Measurements from ENCODE around the gene DMRTC2. TPM values are rescaled to one million over a fixed set of nuclear protein-coding genes. Genes with fewer than 3 reads are reported as not detected.

DMRTC2 gene
- total RNA-seq, 3 donors from 2014 or later, result not detected

DNA sequence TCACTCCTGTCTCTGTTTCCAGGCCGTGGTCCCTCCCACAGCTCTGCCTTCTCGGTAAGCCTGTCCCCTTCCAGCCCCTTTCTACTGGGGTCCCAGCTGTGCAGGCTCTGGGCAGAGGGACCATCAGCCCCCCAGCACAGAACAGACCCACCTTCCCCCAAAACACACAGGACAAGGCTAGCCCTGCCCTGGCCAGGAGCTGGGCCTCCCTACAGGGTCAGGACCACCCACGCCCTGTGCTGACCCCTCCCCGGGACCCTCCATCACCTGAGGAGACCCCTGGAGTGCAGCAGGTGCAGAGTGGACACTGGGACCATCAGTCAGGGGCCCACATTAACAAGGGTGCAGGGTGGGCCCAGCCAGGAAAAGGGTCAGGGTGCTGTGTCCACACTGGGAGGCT, 34.5 kb upstream of the DMRTC2 start:
- intact Hi-C loops (cut with DNase I; ENCODE audit: low total_unique reads), result no loop called here
- no peak for DNase-seq (ENCODE audit: low spot score in 2 of 2)
- TF ChIP-seq POLR2A (IDR thresholded peaks at IDR 0.05) (no peak), POLR2AphosphoS5 (IDR thresholded peaks at IDR 0.05) (no peak)
- TF ChIP-seq, protein P1, sequence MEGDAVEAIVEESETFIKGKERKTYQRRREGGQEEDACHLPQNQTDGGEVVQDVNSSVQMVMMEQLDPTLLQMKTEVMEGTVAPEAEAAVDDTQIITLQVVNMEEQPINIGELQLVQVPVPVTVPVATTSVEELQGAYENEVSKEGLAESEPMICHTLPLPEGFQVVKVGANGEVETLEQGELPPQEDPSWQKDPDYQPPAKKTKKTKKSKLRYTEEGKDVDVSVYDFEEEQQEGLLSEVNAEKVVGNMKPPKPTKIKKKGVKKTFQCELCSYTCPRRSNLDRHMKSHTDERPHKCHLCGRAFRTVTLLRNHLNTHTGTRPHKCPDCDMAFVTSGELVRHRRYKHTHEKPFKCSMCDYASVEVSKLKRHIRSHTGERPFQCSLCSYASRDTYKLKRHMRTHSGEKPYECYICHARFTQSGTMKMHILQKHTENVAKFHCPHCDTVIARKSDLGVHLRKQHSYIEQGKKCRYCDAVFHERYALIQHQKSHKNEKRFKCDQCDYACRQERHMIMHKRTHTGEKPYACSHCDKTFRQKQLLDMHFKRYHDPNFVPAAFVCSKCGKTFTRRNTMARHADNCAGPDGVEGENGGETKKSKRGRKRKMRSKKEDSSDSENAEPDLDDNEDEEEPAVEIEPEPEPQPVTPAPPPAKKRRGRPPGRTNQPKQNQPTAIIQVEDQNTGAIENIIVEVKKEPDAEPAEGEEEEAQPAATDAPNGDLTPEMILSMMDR (IDR thresholded peaks at IDR 0.05), result no peak
- peaks cover 0 to 12% of the 10 kb centered on the region in 2 donors for H3K27me3 ChIP-seq
- no peaks in the 10 kb centered on the region for H3K36me3 ChIP-seq
- no peaks in the 10 kb centered on the region for H3K9me3 ChIP-seq
- no peaks in the 10 kb centered on the region for H3K4me1 ChIP-seq
- H3K4me3 ChIP-seq, result no peak overlapping the region
- H3K27ac ChIP-seq, result no peak overlapping the region

DNA sequence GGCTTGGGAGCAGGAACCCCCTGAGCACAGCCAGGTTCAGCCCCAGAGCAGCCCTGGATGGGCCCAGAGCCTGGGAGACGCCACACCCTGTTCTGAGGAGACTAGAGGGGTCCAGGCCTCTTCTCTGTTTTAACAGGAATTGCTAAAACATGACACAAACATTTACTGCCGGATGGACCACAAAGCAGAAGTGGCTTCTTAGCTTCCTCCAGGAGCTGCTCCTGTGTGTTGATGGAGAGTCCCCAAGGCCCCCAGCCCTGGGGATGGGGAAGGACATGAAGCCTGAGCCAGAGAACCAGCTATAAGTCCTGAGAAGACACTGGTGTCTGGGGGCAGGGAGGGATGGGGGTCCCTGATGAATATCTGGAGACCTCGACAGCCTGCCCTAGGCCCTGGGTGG, 33.8 kb upstream of the DMRTC2 start:
- no peaks in the 10 kb centered on the region for H3K9me3 ChIP-seq
- H3K27me3 ChIP-seq, result peaks cover 0 to 12% of the 10 kb centered on the region in 2 donors
- no peak for TF ChIP-seq POLR2A (IDR thresholded peaks at IDR 0.05)
- TF ChIP-seq POLR2AphosphoS5 (IDR thresholded peaks at IDR 0.05), result no peak
- TF ChIP-seq, protein P1 (IDR thresholded peaks at IDR 0.05), result no peak
- H3K27ac ChIP-seq, result no peak overlapping the region
- H3K4me1 ChIP-seq, result no peaks in the 10 kb centered on the region
- no peak for DNase-seq (ENCODE audit: low spot score in 2 of 2)
- intact Hi-C loops (cut with DNase I; ENCODE audit: low total_unique reads), result no loop called here
- H3K4me3 ChIP-seq, result no peak overlapping the region
- H3K36me3 ChIP-seq, result no peaks in the 10 kb centered on the region

DNA sequence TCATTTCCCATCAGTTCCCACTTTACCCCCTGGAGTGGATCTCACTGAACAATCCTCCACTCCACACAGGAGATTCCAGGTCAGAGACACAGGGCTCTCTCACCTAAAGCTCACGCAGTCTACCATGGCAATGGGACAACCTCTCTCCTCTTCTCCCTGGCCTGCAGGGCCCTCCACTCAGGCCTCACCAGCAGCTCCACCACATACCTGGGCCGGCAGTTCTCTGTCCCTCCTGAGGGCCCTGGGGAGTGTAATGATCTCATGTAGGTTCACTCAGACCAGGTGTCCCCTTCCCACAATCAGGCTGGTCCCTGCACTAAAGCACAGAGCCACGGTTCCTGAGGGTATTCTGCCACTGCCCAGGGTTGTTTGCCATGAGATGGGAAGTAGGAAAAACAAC, 32.9 kb upstream of the DMRTC2 start:
- Histone ChIP-seq H3K9me3 (no peaks in the 10 kb centered on the region), H3K36me3 (no peaks in the 10 kb centered on the region), H3K4me1 (no peaks in the 10 kb centered on the region), H3K27me3 (peaks cover 0 to 12% of the 10 kb centered on the region in 2 donors), H3K4me3 (no peak overlapping the region), H3K27ac (no peak overlapping the region)
- no peak for TF ChIP-seq POLR2A (IDR thresholded peaks at IDR 0.05)
- TF ChIP-seq POLR2AphosphoS5 (IDR thresholded peaks at IDR 0.05), result no peak
- TF ChIP-seq, protein P1 (IDR thresholded peaks at IDR 0.05), result no peak
- intact Hi-C loops (cut with DNase I; ENCODE audit: low total_unique reads), result no loop called here
- DNase-seq (ENCODE audit: low spot score in 2 of 2), result no peak

DNA sequence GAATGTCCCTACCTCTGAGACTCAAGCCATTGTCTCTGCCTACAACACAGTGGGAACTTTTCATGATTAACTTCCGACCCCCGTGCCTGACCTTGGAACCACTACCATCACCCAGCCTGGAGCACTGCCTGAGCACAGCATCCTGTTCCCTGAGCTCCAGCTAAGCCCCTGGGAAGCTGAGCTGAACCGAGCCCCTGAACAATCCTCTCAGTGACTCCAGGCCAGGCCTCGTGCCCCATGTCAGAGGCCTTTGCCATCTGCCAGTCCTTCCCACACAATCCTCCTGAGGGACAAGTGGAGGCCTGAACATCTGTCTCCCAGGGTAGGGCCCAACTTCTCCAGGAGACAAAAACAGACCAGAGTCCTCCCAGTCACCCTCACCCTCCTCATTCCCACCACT, 30.9 kb upstream of the DMRTC2 start:
- no peak overlapping the region for H3K4me3 ChIP-seq
- no peak for DNase-seq (ENCODE audit: low spot score in 2 of 2)
- no peaks in the 10 kb centered on the region for H3K9me3 ChIP-seq
- H3K27me3 ChIP-seq, result peaks cover 0 to 12% of the 10 kb centered on the region in 2 donors
- no peaks in the 10 kb centered on the region for H3K4me1 ChIP-seq
- no peak for TF ChIP-seq POLR2A (IDR thresholded peaks at IDR 0.05)
- TF ChIP-seq, protein P1 (IDR thresholded peaks at IDR 0.05), result no peak
- H3K36me3 ChIP-seq, result no peaks in the 10 kb centered on the region
- intact Hi-C loops (cut with DNase I; ENCODE audit: low total_unique reads), result no loop called here
- no peak overlapping the region for H3K27ac ChIP-seq

DNA sequence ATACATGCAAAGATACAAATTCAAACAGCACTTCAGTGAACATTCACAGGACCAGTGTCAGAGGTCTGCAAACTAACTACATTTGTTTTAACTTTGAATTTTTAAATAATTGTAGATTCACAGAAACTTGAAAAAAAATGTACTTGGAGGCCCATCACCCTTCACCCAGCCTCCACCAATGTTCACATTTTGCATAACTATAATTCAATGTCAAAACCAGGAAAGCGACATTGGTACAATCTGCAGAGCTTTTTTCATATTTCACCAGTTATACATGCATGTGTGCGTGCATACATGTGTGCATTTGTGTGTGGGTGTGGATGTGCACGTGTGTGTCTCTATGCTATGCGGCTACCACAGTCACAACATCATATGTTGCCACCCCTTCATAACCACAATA, 29.5 kb upstream of the DMRTC2 start:
- Histone ChIP-seq H3K4me3 (no peak overlapping the region), H3K4me1 (no peaks in the 10 kb centered on the region), H3K27me3 (peaks cover 0 to 6% of the 10 kb centered on the region in 2 donors), H3K27ac (no peak overlapping the region), H3K9me3 (no peaks in the 10 kb centered on the region), H3K36me3 (no peaks in the 10 kb centered on the region)
- TF ChIP-seq POLR2A (IDR thresholded peaks at IDR 0.05), result no peak
- TF ChIP-seq, protein P1 (IDR thresholded peaks at IDR 0.05), result no peak
- no peak for TF ChIP-seq POLR2AphosphoS5 (IDR thresholded peaks at IDR 0.05)
- intact Hi-C loops (cut with DNase I; ENCODE audit: low total_unique reads), result no loop called here
- DNase-seq (ENCODE audit: low spot score in 2 of 2), result no peak
